GM19467 (cell line): ENCODE measurements around the gene DYNLRB2.
A peak's percentile ranks its signal among the peaks of the same experiment; 100 is the strongest.

Source experiments
- ATAC-seq: cut with Tn5 transposase; IDR thresholded peaks from one replicate; pipeline ENCODE4 v1.9.1; 2021; ENCODE audit warnings: mild to moderate bottlenecking, moderate library complexity; ENCODE audit not compliant: unreplicated experiment

DYNLRB2 gene

DNA sequence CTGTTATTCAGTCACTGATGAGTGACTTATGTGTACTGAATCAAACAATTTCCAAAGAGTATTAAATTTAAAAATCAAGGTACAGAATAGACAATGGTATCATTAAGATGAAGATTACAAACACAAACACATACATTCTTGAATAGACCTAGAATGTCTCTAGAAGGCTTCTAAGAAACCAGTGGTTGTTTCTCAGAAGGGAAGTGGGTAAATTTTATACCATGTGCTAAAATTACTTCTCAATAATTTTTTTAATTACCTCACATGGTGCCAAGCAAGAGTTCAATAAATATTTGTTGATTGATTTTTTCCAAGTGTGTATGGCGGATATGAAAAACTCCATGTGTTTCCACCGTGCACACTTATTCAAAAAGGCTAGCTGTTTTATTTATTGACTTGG is 6.4 kb downstream of the DYNLRB2 start:
- no peak for ATAC-seq

DNA sequence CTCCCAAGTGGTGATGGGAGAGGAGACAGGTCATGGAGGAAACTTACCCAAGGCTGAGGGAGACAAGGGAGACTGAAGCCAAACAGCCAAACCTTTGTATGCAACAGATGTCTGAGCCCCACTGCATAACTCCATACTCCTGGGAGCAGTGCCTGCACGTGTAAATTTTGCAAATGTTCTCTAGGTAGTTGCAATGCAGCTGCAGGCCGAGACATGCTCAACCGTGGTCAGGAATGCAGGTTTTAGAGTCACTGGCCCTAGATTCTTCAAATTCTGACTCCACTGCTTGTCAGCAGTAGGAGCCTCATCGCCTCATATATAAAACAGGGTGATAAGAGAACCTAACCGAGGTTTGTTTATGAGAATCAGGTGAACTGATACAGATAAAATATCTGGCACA is 11.5 kb downstream of the DYNLRB2 start:
- no peak for ATAC-seq

DNA sequence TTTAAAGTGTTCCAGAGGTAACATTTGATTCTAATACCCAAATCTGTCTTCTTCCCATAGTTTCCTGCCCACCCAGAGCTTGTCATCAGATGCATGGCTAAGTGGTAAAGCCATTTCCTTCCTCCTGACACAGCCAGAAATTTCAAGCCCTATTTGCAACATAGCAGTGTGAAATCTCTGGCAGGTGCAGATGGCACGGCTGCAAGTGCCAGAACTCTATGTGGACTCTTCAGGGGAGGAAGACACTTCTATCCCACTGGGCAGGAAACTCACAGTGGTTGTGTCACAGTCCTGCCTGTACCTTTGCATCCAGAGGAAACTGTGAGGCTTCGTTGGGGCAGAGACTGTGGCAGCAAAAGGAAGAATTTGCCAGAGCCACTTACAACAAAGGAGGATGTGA is 13.2 kb downstream of the DYNLRB2 start:
- no peak for ATAC-seq

DNA sequence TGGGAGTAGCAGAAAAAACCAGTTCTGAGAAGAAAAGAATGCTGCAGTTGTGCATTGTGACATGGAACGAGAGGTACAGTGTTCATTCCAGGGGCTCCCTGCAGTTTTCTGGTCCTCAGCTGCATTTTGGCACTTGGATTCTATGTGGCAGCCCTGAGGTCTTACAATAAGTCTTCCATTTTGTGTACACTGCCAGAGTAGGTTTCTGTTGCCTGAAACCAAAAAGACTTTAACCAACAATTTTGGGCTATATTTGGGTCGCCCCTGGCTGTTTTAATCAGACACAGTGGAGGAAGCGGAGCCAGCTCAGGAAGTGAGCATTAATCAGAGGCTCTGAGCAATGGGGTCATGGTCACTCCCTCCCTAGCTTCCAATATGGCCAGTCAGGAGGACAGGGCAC is 15.7 kb downstream of the DYNLRB2 start:
- no peak for ATAC-seq

DNA sequence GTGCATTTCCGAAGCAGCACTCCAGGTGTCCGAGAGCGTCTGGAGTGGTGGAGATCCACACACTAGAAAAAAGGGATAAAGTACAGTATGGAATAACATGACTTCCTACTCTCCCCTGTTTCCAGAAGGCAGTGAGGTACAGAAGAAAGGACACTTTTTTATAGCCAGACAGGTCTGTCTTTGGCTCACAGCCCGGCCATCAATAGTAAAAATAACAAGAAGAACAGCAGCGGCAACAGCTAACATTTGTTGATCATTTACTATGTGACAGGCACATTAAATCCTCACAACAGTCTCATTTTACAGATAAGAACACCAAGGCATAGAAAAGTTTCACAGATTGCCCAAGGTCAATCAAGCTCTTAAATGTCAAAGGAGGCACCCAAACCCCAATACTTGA is 16.2 kb downstream of the DYNLRB2 start:
- ATAC-seq: no peak

DNA sequence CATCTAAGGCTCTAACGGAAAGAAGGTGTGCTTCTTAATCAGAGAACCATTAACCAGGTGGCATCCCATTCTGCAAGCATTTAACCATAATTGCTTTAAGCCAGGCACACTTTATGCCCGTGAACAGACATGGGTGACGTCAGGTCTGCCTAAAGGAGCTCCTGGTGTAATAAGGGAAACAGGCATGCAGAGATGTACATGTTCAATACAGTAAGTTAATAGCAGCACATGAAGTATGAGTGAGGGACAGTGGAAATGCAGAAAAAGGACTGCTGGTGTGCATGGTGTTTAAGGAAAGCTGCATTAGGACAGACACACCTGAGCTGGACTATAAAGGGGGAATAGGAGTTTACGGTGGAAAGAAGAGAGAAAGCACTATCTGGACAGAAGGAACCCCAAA is 18.6 kb downstream of the DYNLRB2 start:
- ATAC-seq: no peak

DNA sequence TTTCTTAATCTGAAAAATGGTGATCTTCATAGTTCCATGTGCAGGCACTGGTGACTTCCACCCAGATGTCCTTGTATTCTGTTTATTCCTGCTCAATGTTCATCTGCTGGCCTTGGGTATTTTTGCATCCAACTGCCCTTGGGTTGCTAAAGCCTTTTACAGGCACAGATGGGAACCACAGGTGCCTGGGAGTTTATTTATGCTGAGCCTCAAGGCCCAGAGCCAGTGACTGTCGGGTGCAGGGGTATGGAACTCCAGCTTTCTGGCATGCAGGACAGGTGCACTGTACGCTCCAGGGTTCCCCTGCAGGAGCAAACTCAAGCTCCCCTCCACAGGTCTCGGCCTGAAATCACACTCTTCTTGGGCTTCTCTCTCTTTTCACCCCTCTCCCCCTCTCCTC is 22.3 kb downstream of the DYNLRB2 start:
- ATAC-seq: no peak

DNA sequence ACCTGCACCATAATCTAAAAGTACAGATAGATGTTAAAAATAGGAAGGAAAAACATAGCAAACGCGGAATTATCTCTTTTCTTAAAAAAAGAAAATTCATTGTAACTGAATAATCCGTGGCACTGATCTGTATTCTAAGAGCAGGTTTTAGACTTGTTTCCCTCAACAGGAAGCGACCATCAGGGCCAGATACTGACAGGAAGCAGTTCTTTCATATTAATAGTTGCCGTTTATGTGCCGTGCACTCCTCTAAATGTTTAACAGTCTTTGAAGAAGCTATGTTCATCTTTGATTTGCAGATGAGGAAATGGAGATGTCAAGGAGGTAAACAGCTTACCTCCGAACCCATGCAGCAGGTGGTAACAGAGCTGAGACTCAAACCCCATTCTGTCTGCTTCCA is 23.6 kb downstream of the DYNLRB2 start:
- ATAC-seq: no peak

DNA sequence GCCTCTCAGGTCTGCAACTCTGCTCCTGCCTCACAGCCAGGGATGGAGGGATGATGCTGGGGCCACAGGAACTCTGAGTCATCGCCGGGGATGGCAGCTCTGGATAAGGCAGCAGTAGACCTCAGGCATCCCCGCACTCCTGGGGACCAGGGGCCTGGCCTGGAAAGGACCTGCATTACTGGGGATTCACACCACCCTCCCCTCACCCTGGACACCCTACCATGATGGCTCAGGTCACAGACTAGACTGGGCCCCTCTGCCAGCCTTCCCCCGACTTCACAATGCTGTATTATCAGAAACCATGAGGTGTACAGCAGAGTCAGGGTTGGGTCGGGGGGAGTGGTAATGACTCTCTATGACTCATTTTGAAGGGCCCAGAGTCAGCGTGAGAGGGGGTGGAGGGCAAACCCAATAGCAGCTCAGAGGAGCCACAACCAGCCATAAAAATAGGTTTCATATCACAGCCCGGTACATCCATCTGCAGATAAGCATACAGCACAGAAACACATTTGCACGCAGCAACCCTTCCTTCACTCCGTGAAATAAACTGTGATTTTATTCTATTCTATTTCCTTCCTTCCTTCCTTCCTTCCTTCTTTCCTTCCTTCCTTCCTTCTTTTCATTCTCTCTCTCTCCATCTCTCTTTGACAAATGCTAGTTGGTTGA is 28.8 kb downstream of the DYNLRB2 start:
- ATAC-seq: no peak

DNA sequence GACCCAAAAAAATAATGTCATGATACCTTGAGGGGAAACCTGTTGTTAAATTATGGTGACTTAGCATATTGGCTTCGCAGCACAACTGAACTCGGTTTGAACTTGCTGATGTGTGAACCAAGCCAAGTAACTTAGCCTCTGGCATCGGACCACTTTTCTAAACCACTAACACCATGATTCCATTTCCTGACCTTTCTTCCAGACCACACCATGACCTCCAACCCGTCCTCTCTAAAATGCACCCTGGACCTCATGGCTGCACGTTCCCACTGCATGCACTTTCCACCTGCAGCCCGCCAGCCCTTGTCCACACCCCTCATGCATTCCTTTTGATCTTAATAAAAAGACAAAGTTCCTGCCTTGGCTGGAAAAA is 29.3 kb downstream of the DYNLRB2 start:
- no peak for ATAC-seq

DNA sequence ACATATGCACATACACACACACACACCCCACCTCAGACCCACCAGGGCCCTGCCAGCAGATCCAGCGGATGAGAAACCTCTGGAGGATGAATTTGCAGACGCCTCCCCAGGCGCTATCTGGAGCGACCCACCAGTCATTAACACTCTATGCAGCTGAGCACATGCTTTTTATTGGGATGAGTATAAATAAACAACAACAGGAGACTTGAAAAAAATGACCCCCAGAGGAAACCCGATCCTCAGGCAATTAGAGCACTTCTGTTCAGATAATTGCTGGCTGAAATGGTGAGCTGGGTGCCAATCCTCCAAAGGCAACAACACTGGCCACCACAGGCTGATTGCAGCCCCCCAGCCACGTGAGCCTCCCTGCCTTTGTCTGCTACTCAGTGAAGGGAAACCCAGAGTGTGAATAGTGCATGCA is 32.9 kb downstream of the DYNLRB2 start:
- ATAC-seq: no peak

DNA sequence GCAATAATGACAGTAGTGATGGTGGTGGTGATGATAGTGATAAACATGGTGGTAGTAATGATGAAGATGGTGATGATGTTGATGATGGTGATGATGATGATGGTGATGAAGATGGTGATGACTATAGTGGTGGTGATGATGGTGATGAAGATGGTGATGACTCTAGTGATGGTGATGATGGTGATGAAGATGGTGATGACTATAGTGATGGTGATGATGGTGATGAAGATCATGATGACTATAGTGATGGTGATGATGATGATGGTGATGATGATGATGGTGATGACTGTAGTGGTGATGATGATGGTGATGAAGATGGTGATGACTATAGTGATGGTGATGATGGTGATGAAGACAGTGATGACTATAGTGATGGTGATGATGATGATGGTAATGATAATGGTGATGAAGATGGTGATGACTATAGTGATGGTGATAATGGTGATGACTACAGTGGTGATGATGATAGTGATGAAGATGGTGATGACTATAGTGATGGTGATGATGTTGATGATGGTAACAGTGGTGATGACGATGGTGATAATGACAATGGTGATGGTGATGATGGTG is 35.6 kb downstream of the DYNLRB2 start:
- no peak for ATAC-seq

DNA sequence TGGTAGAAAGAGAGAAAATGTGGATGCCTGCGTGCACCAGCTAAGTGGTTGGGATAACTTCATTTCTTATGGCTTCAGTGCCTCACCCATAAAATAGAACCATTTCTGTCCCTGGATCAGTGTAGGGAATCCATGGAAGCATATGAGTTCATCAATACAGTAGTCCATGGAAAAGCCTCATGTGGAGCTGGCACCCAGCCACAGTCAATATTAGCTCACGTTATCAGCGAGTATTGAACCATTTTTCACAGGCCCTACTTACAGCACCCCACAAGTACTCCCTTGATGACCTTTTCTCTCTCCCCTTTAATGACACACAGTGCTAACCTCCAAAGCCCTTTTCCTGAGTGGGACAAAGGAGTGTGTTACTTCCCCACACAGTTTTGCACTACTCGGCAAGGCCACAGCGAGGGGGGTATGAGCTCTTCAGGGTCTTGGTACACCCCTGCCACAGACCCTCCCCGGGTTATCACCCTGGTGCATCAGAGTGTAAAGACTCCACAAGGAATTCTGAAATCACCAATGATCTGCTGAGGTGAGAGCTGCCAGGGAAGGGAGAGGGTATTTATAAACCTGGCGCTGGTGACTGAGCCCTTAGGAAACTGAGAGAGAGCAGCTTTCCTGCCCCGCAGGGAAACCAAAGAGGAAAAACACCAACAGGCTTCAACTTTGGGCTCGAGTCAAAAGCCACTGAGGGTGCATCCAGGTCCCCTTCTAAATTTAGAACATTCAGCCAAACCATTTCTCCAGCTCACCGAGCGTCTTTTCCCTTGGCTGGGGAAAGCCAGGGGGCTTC is 36.9 kb downstream of the DYNLRB2 start:
- ATAC-seq: no peak

DNA sequence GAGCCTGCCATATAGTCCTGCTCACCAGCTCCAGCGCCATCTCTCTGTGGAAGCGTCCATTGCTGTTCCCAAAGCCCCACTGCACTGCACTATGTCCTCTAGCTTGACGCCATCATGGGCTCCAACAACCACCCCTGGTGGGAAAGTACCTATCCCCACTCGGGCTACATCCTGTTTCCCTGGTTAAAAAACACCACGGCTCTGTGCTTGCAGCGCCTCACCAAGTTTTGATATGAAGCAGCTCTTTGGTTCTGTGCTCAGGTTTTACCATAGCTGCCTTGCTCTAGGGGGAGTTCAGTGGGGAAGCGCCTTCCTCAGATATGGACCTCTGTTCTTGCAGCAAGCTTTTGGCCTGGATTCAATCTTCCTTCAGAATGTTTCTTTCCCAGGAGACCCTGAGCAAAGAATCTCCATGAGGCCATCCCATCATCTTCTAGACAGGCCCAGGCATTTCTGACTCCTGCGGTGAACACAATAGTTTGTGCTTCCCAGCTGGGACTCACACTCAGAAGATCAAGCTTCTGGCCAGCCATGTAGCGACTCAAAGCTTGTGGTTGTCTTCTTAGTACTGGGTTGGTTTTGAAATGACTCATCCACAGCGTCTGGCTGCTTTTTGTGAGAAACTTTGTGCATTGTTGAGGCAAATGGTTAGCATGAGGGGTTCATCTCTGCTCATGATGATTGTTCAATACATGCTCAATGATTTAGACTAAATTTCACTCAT is 39.5 kb downstream of the DYNLRB2 start:
- ATAC-seq: peak; percentile 85

DNA sequence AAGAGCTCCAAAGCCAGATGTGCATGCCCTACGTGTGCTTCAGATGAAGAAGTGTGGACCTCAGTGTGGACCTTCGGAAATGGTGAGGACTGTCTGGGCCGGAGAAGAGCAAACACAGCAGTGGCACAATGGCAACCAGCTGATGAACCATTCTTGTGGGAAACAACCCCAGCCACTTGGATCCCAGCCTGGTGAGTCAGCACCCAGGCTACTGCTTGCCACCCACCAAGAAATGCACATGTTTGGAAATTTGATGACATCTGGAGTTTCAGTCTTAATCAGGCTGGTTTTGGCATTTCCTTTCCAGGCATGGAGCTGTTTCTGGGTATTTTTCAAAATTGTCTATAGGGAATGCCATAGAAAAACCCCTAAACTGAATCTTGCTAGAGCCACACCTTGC is 42.7 kb downstream of the DYNLRB2 start:
- ATAC-seq: no peak

DNA sequence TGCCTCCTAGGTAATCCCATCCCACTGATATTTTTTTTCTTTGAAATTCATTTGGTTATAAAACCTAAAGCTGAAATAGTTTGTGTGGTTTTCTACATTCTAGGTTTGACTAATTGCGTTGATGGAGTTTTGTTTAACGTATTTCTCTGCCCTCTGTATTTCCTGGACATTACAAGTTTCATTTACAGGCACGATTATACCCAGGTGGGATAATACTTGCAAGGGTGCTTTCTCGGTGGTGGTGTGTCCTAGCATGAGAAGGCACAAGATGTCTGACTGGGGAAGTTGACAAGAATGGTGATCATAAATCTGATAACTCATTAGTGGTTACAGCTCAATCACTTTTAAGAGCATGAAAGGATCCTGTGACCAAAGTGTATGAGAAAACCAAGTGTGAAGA is 45.0 kb downstream of the DYNLRB2 start:
- no peak for ATAC-seq

DNA sequence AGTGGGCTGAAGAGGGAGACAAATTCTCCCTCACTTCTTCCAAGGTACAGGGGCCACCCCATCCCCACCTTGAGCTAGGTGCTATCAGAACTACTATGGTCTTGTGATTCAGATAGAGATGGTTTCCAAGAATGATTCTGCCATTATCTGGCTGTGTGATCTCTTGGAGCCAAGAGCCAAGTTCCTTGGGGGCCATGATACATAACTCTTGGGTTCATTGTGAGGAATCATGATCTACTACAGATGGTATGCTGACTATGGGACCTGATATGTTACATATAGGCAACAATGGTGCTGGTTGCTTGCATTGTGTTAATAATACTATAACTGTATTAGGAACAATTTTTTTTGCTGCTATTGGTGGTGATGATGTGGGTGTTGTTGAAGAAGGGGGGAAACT is 45.7 kb downstream of the DYNLRB2 start:
- no peak for ATAC-seq

DNA sequence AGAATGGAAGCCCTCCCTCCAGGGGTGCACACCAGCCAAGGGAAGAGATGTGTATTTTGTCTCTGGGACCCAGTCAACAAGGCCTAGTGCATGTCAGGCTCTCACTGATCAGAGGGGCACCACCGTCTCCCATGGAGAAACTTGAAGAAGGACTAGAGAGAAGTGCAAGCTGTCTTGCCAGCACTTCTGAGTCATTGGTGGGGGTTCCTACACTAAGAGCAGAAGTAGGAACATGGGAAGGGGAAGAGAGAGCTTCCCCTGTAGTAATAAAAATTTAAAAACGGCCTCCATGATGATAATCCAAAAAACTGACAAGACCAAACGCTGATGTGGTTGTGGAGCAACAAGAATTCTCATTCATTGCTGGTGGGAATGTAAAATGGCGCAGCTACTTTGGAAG is 46.3 kb downstream of the DYNLRB2 start:
- ATAC-seq: no peak

DNA sequence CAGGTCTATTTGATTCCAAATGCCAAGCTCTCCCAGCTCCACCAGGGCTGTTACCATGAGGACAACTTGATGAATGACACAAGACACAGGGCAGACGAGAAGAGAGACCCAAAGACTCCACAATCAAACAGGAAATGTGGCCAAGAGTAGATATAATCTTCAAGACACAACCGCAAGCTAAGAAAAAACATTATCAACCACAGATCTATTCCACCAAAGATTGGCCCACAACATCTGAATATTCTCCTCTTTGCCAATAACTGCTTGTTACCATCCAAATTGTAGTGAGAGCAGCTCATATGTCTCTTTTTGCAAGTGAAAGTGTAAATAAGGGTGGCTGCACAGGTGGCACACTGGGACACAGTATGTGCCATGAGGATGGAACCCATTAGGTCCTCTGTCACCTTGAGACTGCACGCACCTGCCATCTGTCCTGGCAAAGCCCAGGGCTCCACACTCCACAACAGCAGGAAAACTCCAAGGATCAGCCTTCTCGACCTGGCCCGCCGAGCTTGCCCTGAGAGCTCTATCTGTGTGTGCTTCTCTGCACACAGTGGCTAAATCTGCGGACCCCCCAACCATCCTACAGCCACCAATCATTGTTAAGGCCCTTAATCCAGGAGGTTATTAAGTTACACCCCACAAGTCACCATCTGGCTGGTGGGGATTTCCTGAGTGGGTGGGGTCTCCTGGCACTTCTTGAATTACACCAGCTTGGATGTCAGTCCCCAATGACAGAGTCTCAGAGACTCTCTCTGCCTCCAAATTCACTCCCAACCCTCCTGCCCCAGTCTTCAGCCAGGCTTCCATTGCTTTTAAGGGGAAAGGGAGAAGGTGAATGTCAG is 50.5 kb downstream of the DYNLRB2 start:
- no peak for ATAC-seq

DNA sequence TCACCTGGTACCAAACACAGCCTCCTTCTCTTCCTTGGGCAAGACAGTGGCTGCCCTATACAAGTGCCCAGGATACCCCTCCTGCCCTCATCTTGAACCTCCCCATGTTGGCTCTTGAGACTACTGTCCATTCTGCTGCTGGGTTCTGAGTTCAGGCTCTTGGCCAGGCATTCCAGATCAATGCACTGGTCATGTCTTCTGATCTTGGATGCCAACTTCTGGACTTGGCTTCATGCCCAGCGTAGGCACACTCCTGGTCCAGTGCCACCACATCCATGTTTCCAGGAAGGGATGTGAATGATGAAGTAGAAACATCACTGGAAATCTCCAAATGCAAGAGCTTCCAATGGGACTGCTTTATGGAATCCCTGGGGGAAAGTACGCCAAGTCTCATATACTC is 51.5 kb downstream of the DYNLRB2 start:
- ATAC-seq: no peak

DNA sequence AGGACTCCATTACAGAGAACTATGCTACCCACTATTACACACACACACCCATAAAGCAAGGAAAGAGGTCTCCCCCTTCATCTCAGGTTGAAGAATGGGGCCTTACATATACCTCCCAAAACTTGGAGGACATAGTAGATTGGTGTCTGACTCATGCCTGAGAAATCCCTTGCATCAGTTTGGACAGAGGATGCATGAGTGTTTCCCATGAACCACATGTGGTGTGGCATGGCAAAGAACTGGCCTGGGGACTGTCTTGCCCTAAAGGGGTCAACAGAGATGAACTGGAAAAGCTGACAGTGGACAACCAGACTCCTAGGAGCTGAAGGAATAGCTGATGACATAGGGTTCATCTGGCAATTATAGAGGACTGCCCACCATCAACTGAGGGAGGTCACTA is 54.0 kb downstream of the DYNLRB2 start:
- no peak for ATAC-seq
